Lower leg skin (tissue), 3 donors: ENCODE measurements around the gene ACIN1.

Experiments
- CTCF ChIP-seq, 3 donors: fragments of 450-650 bp; IDR thresholded peaks; one replicate each; pipeline ENCODE4 v1.5.1; 2016; ENCODE audit warnings: antibody characterized with exemption in 3 of 3, mild to moderate bottlenecking in 3 of 3, moderate library complexity in 2 of 3
- POLR2A ChIP-seq, 2 donors: fragments of 450-650 bp; IDR thresholded peaks; one replicate each; pipeline ENCODE4 v1.6.1; 2016 to 2017; ENCODE audit warnings: antibody characterized with exemption in 2 of 2, mild to moderate bottlenecking in 1 of 2, moderate library complexity in 1 of 2

- TF ChIP-seq CTCF (IDR thresholded peaks at IDR 0.05): no peak
- TF ChIP-seq POLR2A (IDR thresholded peaks at IDR 0.05): no peak
Measured at GRCh38 chr14:23114120-23114458, 19.2 kb upstream of the ACIN1 start.
